Natural killer cell (primary cell): ENCODE data around the gene CACNA1C. TPM values are rescaled to one million over a fixed set of nuclear protein-coding genes. Genes with fewer than 3 reads are reported as not detected.

ENCODE experiments used
- ATAC-seq, 3 donors: fragments of 150-1000 bp in 2 of 3; fragments of 200-7000 bp in 1 of 3; cut with Tn5 transposase; 1 replicate in 1 of 3; 2 replicates in 2 of 3; pipeline ENCODE4 v1.10.0; 2021; ENCODE audit warnings: mild to moderate bottlenecking in 2 of 3, moderate library complexity in 2 of 3
- DNase-seq, 2 donors: peaks; one replicate each; pipeline versions ENCODE4 v3.0.0 to v3.0.0-alpha.2; 2013 to 2021; ENCODE audit warnings: mixed read lengths in 1 of 2
- H3K27ac ChIP-seq: one replicate; pipeline ENCODE4 v1.5.1; 2013; ENCODE audit warnings: mild to moderate bottlenecking, low read length
- H3K27me3 ChIP-seq: one replicate; pipeline ENCODE4 v1.6.1; 2013; ENCODE audit warnings: low read length; ENCODE audit not compliant: control insufficient read depth, insufficient read depth
- H3K36me3 ChIP-seq: one replicate; pipeline ENCODE4 v1.6.1; 2013; ENCODE audit warnings: low read length; ENCODE audit not compliant: control insufficient read depth, insufficient read depth
- H3K4me1 ChIP-seq: one replicate; pipeline ENCODE4 v1.6.1; 2013; ENCODE audit warnings: low read length; ENCODE audit not compliant: control insufficient read depth, insufficient read depth
- H3K4me3 ChIP-seq: one replicate; pipeline ENCODE4 v1.5.1; 2013; ENCODE audit warnings: low read length
- H3K9me3 ChIP-seq: one replicate; pipeline ENCODE4 v1.6.1; 2013; ENCODE audit warnings: low read length; ENCODE audit not compliant: control insufficient read depth, insufficient read depth
- H3K27ac Mint-ChIP-seq, 2 donors: one replicate each; pipeline ENCODE4 v1.8.0; 2022; ENCODE audit warnings: mild to moderate bottlenecking in 2 of 2, mixed read lengths in 2 of 2, moderate library complexity in 1 of 2
- H3K27me3 Mint-ChIP-seq, 2 donors: one replicate each; pipeline ENCODE4 v1.8.0; 2022; ENCODE audit warnings: low read depth in 2 of 2, mixed read lengths in 2 of 2
- H3K36me3 Mint-ChIP-seq: one replicate; pipeline ENCODE4 v1.8.0; 2022; ENCODE audit warnings: mixed read lengths
- H3K4me1 Mint-ChIP-seq, 2 donors: one replicate each; pipeline ENCODE4 v1.8.0; 2022; ENCODE audit warnings: mixed read lengths in 2 of 2
- H3K4me3 Mint-ChIP-seq: one replicate; pipeline ENCODE4 v1.8.0; 2022; ENCODE audit warnings: mild to moderate bottlenecking, moderate library complexity, mixed read lengths
- H3K9me3 Mint-ChIP-seq, 2 donors: one replicate each; pipeline ENCODE4 v1.8.0; 2022; ENCODE audit warnings: mixed read lengths in 2 of 2
- WGBS: methylation state at CpG from one replicate; pipeline ENCODE4 v1.1.7; 2013; ENCODE audit warnings: missing lambda C conversion rate; ENCODE audit not compliant: insufficient coverage; 5-methylcytosine and 5-hydroxymethylcytosine counted together
- intact Hi-C: fragments of 100-400 bp; cut with micrococcal nuclease; formaldehyde crosslinking; loops from one replicate; pipeline ENCODE4 v1.14.2; 2022
- total RNA-seq, 4 donors: library from RNA; stranded (reverse); fragments of 120-200 nt in 1 of 4; gene quantifications; one replicate each; pipeline versions ENCODE4 v1.2.3 to v1.2.4, GENCODE V29; 2013 to 2022
- TF ChIP-seq, protein P1 (sequence below): fragments of 200-600 bp; IDR thresholded peaks from one replicate; pipeline ENCODE4 v1.8.0; 2022; ENCODE audit warnings: antibody characterized with exemption

Gene CACNA1C
- total RNA-seq, 3 donors from 2014 or later (not counting 1 experiment from before 2014, with no cell fraction given), result 0.07 to 0.35 (median 0.08) TPM

DNA sequence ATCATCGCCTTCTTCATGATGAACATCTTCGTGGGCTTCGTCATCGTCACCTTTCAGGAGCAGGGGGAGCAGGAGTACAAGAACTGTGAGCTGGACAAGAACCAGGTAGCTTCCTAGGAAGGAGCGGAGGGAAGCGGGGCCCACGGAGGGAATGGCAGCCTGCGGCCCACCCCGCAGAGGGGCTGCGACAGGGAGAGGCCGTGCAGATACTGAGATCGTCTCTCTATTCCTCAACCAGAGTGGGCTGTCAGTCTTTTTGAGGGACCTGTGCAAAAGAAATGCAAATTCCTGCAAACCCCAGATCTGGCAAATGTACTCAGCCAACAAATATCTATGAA, 555.8 kb downstream of the CACNA1C start:
- TF ChIP-seq, protein P1, sequence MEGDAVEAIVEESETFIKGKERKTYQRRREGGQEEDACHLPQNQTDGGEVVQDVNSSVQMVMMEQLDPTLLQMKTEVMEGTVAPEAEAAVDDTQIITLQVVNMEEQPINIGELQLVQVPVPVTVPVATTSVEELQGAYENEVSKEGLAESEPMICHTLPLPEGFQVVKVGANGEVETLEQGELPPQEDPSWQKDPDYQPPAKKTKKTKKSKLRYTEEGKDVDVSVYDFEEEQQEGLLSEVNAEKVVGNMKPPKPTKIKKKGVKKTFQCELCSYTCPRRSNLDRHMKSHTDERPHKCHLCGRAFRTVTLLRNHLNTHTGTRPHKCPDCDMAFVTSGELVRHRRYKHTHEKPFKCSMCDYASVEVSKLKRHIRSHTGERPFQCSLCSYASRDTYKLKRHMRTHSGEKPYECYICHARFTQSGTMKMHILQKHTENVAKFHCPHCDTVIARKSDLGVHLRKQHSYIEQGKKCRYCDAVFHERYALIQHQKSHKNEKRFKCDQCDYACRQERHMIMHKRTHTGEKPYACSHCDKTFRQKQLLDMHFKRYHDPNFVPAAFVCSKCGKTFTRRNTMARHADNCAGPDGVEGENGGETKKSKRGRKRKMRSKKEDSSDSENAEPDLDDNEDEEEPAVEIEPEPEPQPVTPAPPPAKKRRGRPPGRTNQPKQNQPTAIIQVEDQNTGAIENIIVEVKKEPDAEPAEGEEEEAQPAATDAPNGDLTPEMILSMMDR, result no peak
- Mint-ChIP-seq H3K36me3 (no peaks in the 10 kb centered on the region), H3K27ac (no peak overlapping the region), H3K4me3 (no peak overlapping the region), H3K4me1 (peaks cover 0 to 9% of the 10 kb centered on the region in 2 donors), H3K9me3 (no peaks in the 10 kb centered on the region), H3K27me3 (peaks cover 16 to 23% of the 10 kb centered on the region in 2 donors)
- intact Hi-C loops, result no loop called here
- WGBS, result 90% methylated on average over 12 of the region's 12 CpGs
- Histone ChIP-seq H3K4me3 (no peak overlapping the region), H3K27ac (no peak overlapping the region), H3K27me3 (no peaks in the 10 kb centered on the region), H3K4me1 (no peaks in the 10 kb centered on the region), H3K36me3 (no peaks in the 10 kb centered on the region), H3K9me3 (no peaks in the 10 kb centered on the region)
- DNase-seq, result no peak
- no peak for ATAC-seq

DNA sequence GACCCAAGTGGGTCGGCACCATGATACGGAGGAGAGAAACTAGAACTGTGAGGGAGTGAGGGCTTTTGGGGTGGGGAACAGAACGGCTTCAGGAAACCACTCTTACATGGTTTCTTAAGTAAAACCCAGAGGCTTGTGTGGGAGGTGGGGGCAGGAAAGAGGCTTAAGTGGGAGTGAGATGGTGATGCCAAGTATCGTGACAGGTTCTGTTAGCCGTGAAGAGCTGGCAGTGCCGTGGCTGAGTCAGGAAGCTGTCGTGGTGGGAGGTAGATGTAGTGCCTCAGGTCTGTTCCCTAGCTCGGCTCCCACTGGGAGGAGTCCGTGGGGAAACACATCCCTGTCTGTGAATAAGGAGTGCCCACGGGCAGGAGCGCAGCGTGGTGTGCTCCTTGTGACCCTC, 556.2 kb downstream of the CACNA1C start:
- intact Hi-C loops, result no loop called here
- WGBS, result 15% methylated on average over 12 of the region's 12 CpGs

DNA sequence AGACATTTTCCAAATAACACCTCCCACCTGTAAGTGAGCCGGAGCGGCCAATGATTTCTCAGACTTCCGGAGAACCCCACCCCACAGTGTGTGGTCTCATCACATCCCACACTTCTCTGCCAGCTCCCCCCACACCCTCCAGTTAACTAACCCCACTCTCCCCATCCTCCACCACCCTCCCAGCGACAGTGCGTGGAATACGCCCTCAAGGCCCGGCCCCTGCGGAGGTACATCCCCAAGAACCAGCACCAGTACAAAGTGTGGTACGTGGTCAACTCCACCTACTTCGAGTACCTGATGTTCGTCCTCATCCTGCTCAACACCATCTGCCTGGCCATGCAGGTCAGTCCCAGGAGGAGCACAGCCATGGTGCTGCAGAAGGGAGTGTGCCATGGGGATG, 557.6 kb downstream of the CACNA1C start:
- no peaks in the 10 kb centered on the region for H3K9me3 Mint-ChIP-seq
- no peak overlapping the region for H3K4me3 Mint-ChIP-seq
- Histone ChIP-seq H3K9me3 (no peaks in the 10 kb centered on the region), H3K4me3 (no peak overlapping the region), H3K4me1 (no peaks in the 10 kb centered on the region), H3K27me3 (no peaks in the 10 kb centered on the region), H3K36me3 (no peaks in the 10 kb centered on the region), H3K27ac (no peak overlapping the region)
- peaks cover 0 to 9% of the 10 kb centered on the region in 2 donors for H3K4me1 Mint-ChIP-seq
- H3K27ac Mint-ChIP-seq, result no peak overlapping the region
- TF ChIP-seq, protein P1, result no peak
- intact Hi-C loops, result no loop called here
- H3K36me3 Mint-ChIP-seq, result no peaks in the 10 kb centered on the region
- peaks cover 16 to 23% of the 10 kb centered on the region in 2 donors for H3K27me3 Mint-ChIP-seq
- ATAC-seq (no peak), DNase-seq (no peak)
- WGBS, result 92% methylated on average over 11 of the region's 11 CpGs

More for the DNA sequence above, 556.2 kb downstream of the CACNA1C start:
- Mint-ChIP-seq H3K9me3 (no peaks in the 10 kb centered on the region), H3K4me3 (no peak overlapping the region), H3K4me1 (peaks cover 0 to 9% of the 10 kb centered on the region in 2 donors), H3K27ac (no peak overlapping the region), H3K36me3 (no peaks in the 10 kb centered on the region), H3K27me3 (peaks cover 16 to 23% of the 10 kb centered on the region in 2 donors)
- no peaks in the 10 kb centered on the region for H3K4me1 ChIP-seq
- DNase-seq (no peak), ATAC-seq (no peak)
- H3K4me3 ChIP-seq, result no peak overlapping the region
- no peaks in the 10 kb centered on the region for H3K27me3 ChIP-seq
- TF ChIP-seq, protein P1, result no peak
- no peaks in the 10 kb centered on the region for H3K9me3 ChIP-seq
- no peaks in the 10 kb centered on the region for H3K36me3 ChIP-seq
- H3K27ac ChIP-seq, result no peak overlapping the region

- no peak overlapping the region for H3K27ac Mint-ChIP-seq
- TF ChIP-seq, protein P1, result no peak
- H3K27me3 Mint-ChIP-seq, result peaks cover 19 to 22% of the 10 kb centered on the region in 2 donors
- Histone ChIP-seq H3K4me3 (no peak overlapping the region), H3K9me3 (no peaks in the 10 kb centered on the region), H3K36me3 (no peaks in the 10 kb centered on the region), H3K27me3 (no peaks in the 10 kb centered on the region), H3K27ac (no peak overlapping the region), H3K4me1 (no peaks in the 10 kb centered on the region)
- peaks cover 0 to 8% of the 10 kb centered on the region in 2 donors for H3K4me1 Mint-ChIP-seq
- 54% methylated on average over 11 of the region's 12 CpGs for WGBS
- H3K9me3 Mint-ChIP-seq, result no peaks in the 10 kb centered on the region
- intact Hi-C loops, result no loop called here
- DNase-seq (no peak), ATAC-seq (no peak)
- no peaks in the 10 kb centered on the region for H3K36me3 Mint-ChIP-seq
- no peak overlapping the region for H3K4me3 Mint-ChIP-seq
Measured at GRCh38 chr12:2613326-2614073, 560.7 kb downstream of the CACNA1C start.
